Activated T-cell treated with anti-CD3 and anti-CD28 coated beads, Interleukin-2, amount 50 U/mL, for 72 hours (primary cell): ENCODE results near the gene ARL4D. TPM values are rescaled to one million over a fixed set of nuclear protein-coding genes. Genes with fewer than 3 reads are reported as not detected.

Source experiments
- ATAC-seq, 2 donors: fragments of 150-1000 bp; cut with Tn5 transposase; replicated peaks in 1 of 2; 2 replicates each; pipeline ENCODE4 v1.10.0; 2021; ENCODE audit warnings: moderate library complexity in 2 of 2, mild to moderate bottlenecking in 1 of 2
- DNase-seq, 2 donors: peaks; one replicate each; pipeline ENCODE4 v3.0.0; 2021 to 2022; ENCODE audit warnings: mixed read lengths in 1 of 2
- H3K27ac Mint-ChIP-seq: one replicate; pipeline ENCODE4 v1.8.0; 2022; ENCODE audit warnings: mild to moderate bottlenecking, moderate library complexity, mixed read lengths
- H3K27me3 Mint-ChIP-seq: one replicate; pipeline ENCODE4 v1.8.0; 2022; ENCODE audit warnings: low read depth, mixed read lengths
- H3K36me3 Mint-ChIP-seq, 2 donors: one replicate each; pipeline ENCODE4 v1.8.0; 2022; ENCODE audit warnings: mixed read lengths in 2 of 2, mild to moderate bottlenecking in 1 of 2; ENCODE audit not compliant: insufficient read depth in 2 of 2
- H3K4me1 Mint-ChIP-seq: one replicate; pipeline ENCODE4 v1.8.0; 2022; ENCODE audit warnings: low read depth, mixed read lengths
- H3K4me3 Mint-ChIP-seq, 2 donors: one replicate each; pipeline ENCODE4 v1.8.0; 2022; ENCODE audit warnings: mild to moderate bottlenecking in 2 of 2, mixed read lengths in 2 of 2, moderate library complexity in 2 of 2
- H3K9me3 Mint-ChIP-seq, 2 donors: one replicate each; pipeline ENCODE4 v1.8.0; 2022; ENCODE audit warnings: mixed read lengths in 2 of 2
- total RNA-seq, 2 donors: library from RNA; stranded (reverse); gene quantifications; one replicate each; pipeline ENCODE4 v1.2.3, GENCODE V29; 2022

ARL4D gene
- total RNA-seq, 2 donors from 2014 or later = 3.2 to 3.6 TPM

GRCh38 chr17:43431714-43432523, 33.1 kb downstream of the ARL4D start:
- Mint-ChIP-seq H3K4me1 (no peaks in the 10 kb centered on the region), H3K4me3 (no peak overlapping the region), H3K9me3 (no peaks in the 10 kb centered on the region), H3K36me3 (no peaks in the 10 kb centered on the region), H3K27me3 (peaks cover 32% of the 10 kb centered on the region), H3K27ac (no peak overlapping the region)
- ATAC-seq (no peak), DNase-seq (no peak)

- Mint-ChIP-seq H3K27me3 (peaks cover 31% of the 10 kb centered on the region), H3K9me3 (no peaks in the 10 kb centered on the region), H3K4me1 (no peaks in the 10 kb centered on the region), H3K4me3 (no peak overlapping the region), H3K36me3 (no peaks in the 10 kb centered on the region), H3K27ac (no peak overlapping the region)
- no peak for DNase-seq
- ATAC-seq = no peak
Observed at GRCh38 chr17:43434902-43435319, 36.1 kb downstream of the ARL4D start.

- no peak for ATAC-seq
- Mint-ChIP-seq H3K36me3 (no peaks in the 10 kb centered on the region), H3K9me3 (no peaks in the 10 kb centered on the region), H3K4me3 (no peak overlapping the region), H3K4me1 (no peaks in the 10 kb centered on the region), H3K27me3 (peaks cover 5% of the 10 kb centered on the region), H3K27ac (no peak overlapping the region)
- no peak for DNase-seq
Observed at GRCh38 chr17:43437756-43438155, 39.0 kb downstream of the ARL4D start.

GRCh38 chr17:43438626-43439025, 39.8 kb downstream of the ARL4D start:
- no peak overlapping the region for H3K27ac Mint-ChIP-seq
- ATAC-seq (no peak), DNase-seq (no peak)
- H3K4me1 Mint-ChIP-seq = no peaks in the 10 kb centered on the region
- no peak overlapping the region for H3K4me3 Mint-ChIP-seq
- no peaks in the 10 kb centered on the region for H3K9me3 Mint-ChIP-seq
- peaks cover 5% of the 10 kb centered on the region for H3K27me3 Mint-ChIP-seq
- H3K36me3 Mint-ChIP-seq = no peaks in the 10 kb centered on the region

GRCh38 chr17:43439041-43439440, 40.2 kb downstream of the ARL4D start:
- Mint-ChIP-seq H3K27ac (no peak overlapping the region), H3K27me3 (peaks cover 7% of the 10 kb centered on the region), H3K4me1 (no peaks in the 10 kb centered on the region)

GRCh38 chr17:43442711-43443110, 43.9 kb downstream of the ARL4D start:
- no peaks in the 10 kb centered on the region for H3K4me1 Mint-ChIP-seq
- H3K4me3 Mint-ChIP-seq = no peak overlapping the region
- H3K27me3 Mint-ChIP-seq = peaks cover 9% of the 10 kb centered on the region
- H3K27ac Mint-ChIP-seq = no peak overlapping the region
- ATAC-seq (no peak), DNase-seq (no peak)
- no peaks in the 10 kb centered on the region for H3K36me3 Mint-ChIP-seq
- H3K9me3 Mint-ChIP-seq = no peaks in the 10 kb centered on the region

More at GRCh38 chr17:43439041-43439440, 40.2 kb downstream of the ARL4D start:
- Mint-ChIP-seq H3K36me3 (no peaks in the 10 kb centered on the region), H3K4me3 (no peak overlapping the region), H3K9me3 (no peaks in the 10 kb centered on the region)
- DNase-seq (no peak), ATAC-seq (no peak)

GRCh38 chr17:43443381-43443780, 44.6 kb downstream of the ARL4D start:
- Mint-ChIP-seq H3K4me1 (no peaks in the 10 kb centered on the region), H3K27me3 (peaks cover 9% of the 10 kb centered on the region), H3K36me3 (no peaks in the 10 kb centered on the region), H3K4me3 (no peak overlapping the region), H3K27ac (no peak overlapping the region), H3K9me3 (no peaks in the 10 kb centered on the region)
- ATAC-seq (no peak), DNase-seq (no peak)

- DNase-seq (no peak), ATAC-seq (no peak)
- peaks cover 9% of the 10 kb centered on the region for H3K27me3 Mint-ChIP-seq
- H3K27ac Mint-ChIP-seq = no peak overlapping the region
- no peaks in the 10 kb centered on the region for H3K9me3 Mint-ChIP-seq
- H3K4me1 Mint-ChIP-seq = no peaks in the 10 kb centered on the region
- no peaks in the 10 kb centered on the region for H3K36me3 Mint-ChIP-seq
- no peak overlapping the region for H3K4me3 Mint-ChIP-seq
Observed at GRCh38 chr17:43444223-43445008, 45.6 kb downstream of the ARL4D start.

- Mint-ChIP-seq H3K9me3 (no peaks in the 10 kb centered on the region), H3K27ac (no peak overlapping the region), H3K4me1 (no peaks in the 10 kb centered on the region), H3K27me3 (peaks cover 9% of the 10 kb centered on the region), H3K36me3 (no peaks in the 10 kb centered on the region), H3K4me3 (no peak overlapping the region)
- no peak for DNase-seq
- ATAC-seq = no peak
Observed at GRCh38 chr17:43445009-43445589, 46.3 kb downstream of the ARL4D start.

GRCh38 chr17:43446773-43447172, 48.0 kb downstream of the ARL4D start:
- Mint-ChIP-seq H3K4me1 (no peaks in the 10 kb centered on the region), H3K27me3 (peaks cover 9% of the 10 kb centered on the region), H3K4me3 (no peak overlapping the region), H3K36me3 (no peaks in the 10 kb centered on the region), H3K9me3 (no peaks in the 10 kb centered on the region), H3K27ac (no peak overlapping the region)
- DNase-seq (no peak), ATAC-seq (no peak)

- no peaks in the 10 kb centered on the region for H3K36me3 Mint-ChIP-seq
- no peaks in the 10 kb centered on the region for H3K4me1 Mint-ChIP-seq
- no peak for ATAC-seq
- H3K27me3 Mint-ChIP-seq = peaks cover 9% of the 10 kb centered on the region
- no peak overlapping the region for H3K27ac Mint-ChIP-seq
- no peaks in the 10 kb centered on the region for H3K9me3 Mint-ChIP-seq
- no peak overlapping the region for H3K4me3 Mint-ChIP-seq
- DNase-seq = no peak
Observed at GRCh38 chr17:43448720-43449469, 50.1 kb downstream of the ARL4D start.

GRCh38 chr17:43449470-43450248, 50.9 kb downstream of the ARL4D start:
- no peak overlapping the region for H3K27ac Mint-ChIP-seq
- H3K27me3 Mint-ChIP-seq = peaks cover under 1% of the 10 kb centered on the region
- H3K9me3 Mint-ChIP-seq = no peaks in the 10 kb centered on the region
- H3K36me3 Mint-ChIP-seq = no peaks in the 10 kb centered on the region
- ATAC-seq (no peak), DNase-seq (no peak)
- H3K4me1 Mint-ChIP-seq = no peaks in the 10 kb centered on the region
- H3K4me3 Mint-ChIP-seq = no peak overlapping the region
